WTC11 (cell line): ENCODE measurements around the gene TMEM59L. TPM values are rescaled to one million over a fixed set of nuclear protein-coding genes. Genes with fewer than 3 reads are reported as not detected.

ENCODE experiments used
- ATAC-seq: fragments of 200-7000 bp; cut with Tn5 transposase; 2 replicates; pipeline ENCODE4 v1.10.0; 2021; ENCODE audit warnings: mild to moderate bottlenecking, moderate library complexity
- CTCF ChIA-PET: fragments of 300-600 bp; sonication (Branson Sonifier 250); formaldehyde crosslinking; loops from one replicate; lab custom pipeline; 2021; ENCODE audit warnings: antibody characterized with exemption; lab: Charles Lee
- POLR2A ChIA-PET: fragments of 350-600 bp; sonication (Branson Sonifier 250); formaldehyde crosslinking; loops from one replicate; lab custom pipeline; 2021; ENCODE audit warnings: antibody characterized with exemption; lab: Charles Lee
- DNase-seq: peaks from one replicate; pipeline ENCODE4 v3.0.0; 2021; ENCODE audit warnings: low spot score
- H3K27ac Mint-ChIP-seq: 2 replicates; pipeline ENCODE4 v1.8.0; 2021; ENCODE audit warnings: mixed read lengths
- H3K27me3 Mint-ChIP-seq: 2 replicates; pipeline ENCODE4 v1.8.0; 2021; ENCODE audit warnings: low read depth, mild to moderate bottlenecking, moderate library complexity, mixed read lengths
- H3K36me3 Mint-ChIP-seq: 2 replicates; pipeline ENCODE4 v1.8.0; 2021; ENCODE audit warnings: mixed read lengths
- H3K4me1 Mint-ChIP-seq: 2 replicates; pipeline ENCODE4 v1.8.0; 2022; ENCODE audit warnings: mixed read lengths
- H3K4me3 Mint-ChIP-seq: 2 replicates; pipeline ENCODE4 v1.8.0; 2021; ENCODE audit warnings: mild to moderate bottlenecking, moderate library complexity, mixed read lengths
- H3K9me3 Mint-ChIP-seq: 2 replicates; pipeline ENCODE4 v1.8.0; 2021; ENCODE audit warnings: mixed read lengths
- CBFB ChIP-seq: sonication (generic); formaldehyde crosslinking; IDR thresholded peaks from 2 replicates; pipeline ENCODE4 v1.8.1; 2022; ENCODE audit warnings: mild to moderate bottlenecking, low read depth, missing genetic modification reagents
- CREB1 ChIP-seq: sonication (generic); formaldehyde crosslinking; IDR thresholded peaks from 2 replicates; pipeline ENCODE4 v1.8.0; 2023; ENCODE audit warnings: mild to moderate bottlenecking, missing genetic modification reagents
- GABPB1 ChIP-seq: sonication (generic); formaldehyde crosslinking; IDR thresholded peaks from 2 replicates; pipeline ENCODE4 v1.8.1; 2023; ENCODE audit warnings: mild to moderate bottlenecking, missing genetic modification reagents
- JUN ChIP-seq: sonication (generic); formaldehyde crosslinking; IDR thresholded peaks from 2 replicates; pipeline ENCODE4 v1.8.0; 2023; ENCODE audit warnings: mild to moderate bottlenecking, missing genetic modification reagents
- KAT7 ChIP-seq: sonication (generic); formaldehyde crosslinking; IDR thresholded peaks from 2 replicates; pipeline ENCODE4 v1.8.1; 2023; ENCODE audit warnings: missing genetic modification reagents, mild to moderate bottlenecking, borderline replicate concordance
- SP1 ChIP-seq: sonication (generic); formaldehyde crosslinking; conservative IDR thresholded peaks from 2 replicates; pipeline ENCODE4 v1.8.1; 2022; ENCODE audit warnings: missing genetic modification reagents
- total RNA-seq: library from RNA; stranded (reverse); gene quantifications from 3 replicates; pipeline ENCODE4 v1.2.3, GENCODE V29; 2021
- TF ChIP-seq, protein P1 (sequence below): sonication (generic); formaldehyde crosslinking; IDR thresholded peaks from 2 replicates; pipeline ENCODE4 v1.8.1; 2022; ENCODE audit warnings: mild to moderate bottlenecking, moderate library complexity, missing genetic modification reagents
- TF ChIP-seq, protein P2 (sequence below): fragments of 250-450 bp; sonication (Bioruptor Pico); IDR thresholded peaks from 2 replicates; pipeline ENCODE4 v2.1.2; 2022; ENCODE audit warnings: mild to moderate bottlenecking, moderate library complexity
- TF ChIP-seq, protein P3 (sequence below): sonication (generic); formaldehyde crosslinking; IDR thresholded peaks from 2 replicates; pipeline ENCODE4 v1.8.1; 2022; ENCODE audit warnings: missing genetic modification reagents, borderline replicate concordance
- TF ChIP-seq, protein P4 (sequence below): sonication (generic); formaldehyde crosslinking; IDR thresholded peaks from 2 replicates; pipeline ENCODE4 v1.8.0; 2022; ENCODE audit warnings: mild to moderate bottlenecking, missing genetic modification reagents

TMEM59L gene
- total RNA-seq, 1 experiment from 2014 or later: 14.8 TPM

DNA sequence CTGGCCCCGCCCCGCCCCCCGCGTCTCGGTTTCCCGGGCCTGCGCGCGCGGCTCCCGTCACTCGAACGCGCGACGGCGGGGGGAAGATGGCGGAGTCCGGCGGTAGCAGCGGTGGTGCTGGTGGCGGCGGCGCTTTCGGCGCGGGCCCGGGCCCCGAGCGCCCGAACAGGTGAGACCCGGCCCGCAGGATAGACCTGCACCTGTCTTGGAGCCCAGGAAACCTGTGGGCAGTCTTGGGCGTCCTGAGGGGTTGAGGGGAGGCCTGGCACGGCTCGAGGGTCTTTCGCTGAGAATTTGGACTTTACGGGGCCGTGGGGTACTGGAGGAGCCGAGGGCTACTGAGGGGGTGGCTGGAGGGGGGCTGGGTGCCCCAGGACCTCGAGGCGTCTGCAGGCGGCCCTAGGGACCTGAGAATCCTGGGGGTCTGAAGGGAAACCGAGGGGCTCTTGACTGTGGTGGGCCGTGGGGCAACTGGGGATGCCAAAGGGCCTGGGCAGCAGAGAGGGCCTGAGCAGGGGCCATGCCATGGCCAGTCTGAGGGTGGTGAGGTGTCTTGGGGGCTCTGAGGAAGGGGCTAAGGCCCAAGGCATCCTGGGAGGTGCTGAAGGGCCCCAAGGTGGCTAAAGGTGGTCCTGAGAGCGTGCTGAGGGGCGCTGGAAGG, 24.4 kb downstream of the TMEM59L start, which contains the start of gene KLHL26:
Gene KLHL26 (plus strand): TSS at position 60 of the 661 bp plus-strand sequence. CDS start 27 bp downstream, at position 87.
- no peak for ATAC-seq
- TF ChIP-seq SP1 (0 out of 2 replicates have a peak, but pooled peaks have one; percentile 9), JUN (CRISPR knock-in tag) (0 out of 2 replicates have a peak, but pooled peaks have one; percentile 26), KAT7 (no peak)
- TF ChIP-seq, protein P1, sequence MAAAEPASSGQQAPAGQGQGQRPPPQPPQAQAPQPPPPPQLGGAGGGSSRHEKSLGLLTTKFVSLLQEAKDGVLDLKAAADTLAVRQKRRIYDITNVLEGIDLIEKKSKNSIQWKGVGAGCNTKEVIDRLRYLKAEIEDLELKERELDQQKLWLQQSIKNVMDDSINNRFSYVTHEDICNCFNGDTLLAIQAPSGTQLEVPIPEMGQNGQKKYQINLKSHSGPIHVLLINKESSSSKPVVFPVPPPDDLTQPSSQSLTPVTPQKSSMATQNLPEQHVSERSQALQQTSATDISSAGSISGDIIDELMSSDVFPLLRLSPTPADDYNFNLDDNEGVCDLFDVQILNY (CRISPR knock-in tag): 0 out of 2 replicates have a peak, but pooled peaks have one; percentile 25

DNA sequence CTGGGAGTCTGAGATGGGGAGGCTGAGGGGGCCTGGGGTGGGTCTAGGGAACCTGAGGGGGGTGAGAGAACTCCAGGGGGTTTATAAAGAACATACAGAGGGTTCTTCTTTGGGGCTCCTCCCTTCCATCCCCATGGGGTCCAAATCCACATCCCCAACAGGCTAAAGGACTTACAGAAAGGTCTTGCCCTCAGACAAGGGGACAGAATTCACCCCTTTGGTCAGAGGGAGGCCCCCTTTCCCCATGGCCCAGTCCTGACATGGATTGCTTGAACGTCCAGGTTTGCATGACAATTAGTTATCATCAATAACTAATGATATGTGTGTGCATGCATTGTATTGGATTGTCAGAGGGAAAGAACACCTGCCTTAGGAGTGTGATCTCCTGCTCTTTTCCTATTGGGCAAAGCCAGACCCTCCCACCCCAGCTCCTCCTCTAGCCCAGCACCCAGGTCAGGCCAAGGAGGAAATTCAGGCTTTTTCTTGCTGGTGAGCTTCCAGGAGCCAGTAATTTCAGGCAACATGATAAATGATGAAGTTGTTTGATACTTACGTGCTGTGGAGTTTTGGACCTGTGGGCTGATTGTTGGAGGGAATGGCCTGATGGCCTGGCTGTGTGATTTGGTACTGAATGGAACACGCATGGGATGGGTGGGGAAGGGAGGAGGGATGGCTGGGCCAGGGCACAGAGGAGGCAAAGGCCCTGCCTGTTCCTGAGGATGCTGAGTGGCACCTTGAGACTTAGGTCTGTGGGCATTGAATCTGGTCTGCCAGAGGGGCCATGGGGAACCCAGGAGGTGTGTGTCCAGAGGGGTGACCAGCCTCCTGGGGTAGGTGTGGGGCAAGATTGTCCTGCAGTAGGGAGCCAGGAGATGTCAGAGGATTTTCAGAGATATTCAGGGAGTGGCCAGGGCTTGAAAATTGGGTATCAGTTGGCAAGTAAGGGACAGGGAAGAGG, 25.3 kb downstream of the TMEM59L start:
- ATAC-seq (no peak), DNase-seq (no peak)
- no peaks in the 10 kb centered on the region for H3K9me3 Mint-ChIP-seq
- no peak for TF ChIP-seq CBFB (CRISPR knock-in tag)
- TF ChIP-seq, protein P2, sequence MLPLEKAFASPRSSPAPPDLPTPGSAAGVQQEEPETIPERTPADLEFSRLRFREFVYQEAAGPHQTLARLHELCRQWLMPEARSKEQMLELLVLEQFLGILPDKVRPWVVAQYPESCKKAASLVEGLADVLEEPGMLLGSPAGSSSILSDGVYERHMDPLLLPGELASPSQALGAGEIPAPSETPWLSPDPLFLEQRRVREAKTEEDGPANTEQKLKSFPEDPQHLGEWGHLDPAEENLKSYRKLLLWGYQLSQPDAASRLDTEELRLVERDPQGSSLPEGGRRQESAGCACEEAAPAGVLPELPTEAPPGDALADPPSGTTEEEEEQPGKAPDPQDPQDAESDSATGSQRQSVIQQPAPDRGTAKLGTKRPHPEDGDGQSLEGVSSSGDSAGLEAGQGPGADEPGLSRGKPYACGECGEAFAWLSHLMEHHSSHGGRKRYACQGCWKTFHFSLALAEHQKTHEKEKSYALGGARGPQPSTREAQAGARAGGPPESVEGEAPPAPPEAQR (CRISPR knock-in tag): no peak
- TF ChIP-seq CREB1 (CRISPR knock-in tag): no peak
- TF ChIP-seq, protein P3, sequence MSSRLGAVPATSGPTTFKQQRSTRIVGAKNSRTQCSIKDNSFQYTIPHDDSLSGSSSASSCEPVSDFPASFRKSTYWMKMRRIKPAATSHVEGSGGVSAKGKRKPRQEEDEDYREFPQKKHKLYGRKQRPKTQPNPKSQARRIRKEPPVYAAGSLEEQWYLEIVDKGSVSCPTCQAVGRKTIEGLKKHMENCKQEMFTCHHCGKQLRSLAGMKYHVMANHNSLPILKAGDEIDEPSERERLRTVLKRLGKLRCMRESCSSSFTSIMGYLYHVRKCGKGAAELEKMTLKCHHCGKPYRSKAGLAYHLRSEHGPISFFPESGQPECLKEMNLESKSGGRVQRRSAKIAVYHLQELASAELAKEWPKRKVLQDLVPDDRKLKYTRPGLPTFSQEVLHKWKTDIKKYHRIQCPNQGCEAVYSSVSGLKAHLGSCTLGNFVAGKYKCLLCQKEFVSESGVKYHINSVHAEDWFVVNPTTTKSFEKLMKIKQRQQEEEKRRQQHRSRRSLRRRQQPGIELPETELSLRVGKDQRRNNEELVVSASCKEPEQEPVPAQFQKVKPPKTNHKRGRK: no peak
- TF ChIP-seq GABPB1 (CRISPR knock-in tag): no peak
- peaks cover 26% of the 10 kb centered on the region for H3K27me3 Mint-ChIP-seq
- no peak overlapping the region for H3K27ac Mint-ChIP-seq
- peak overlapping the region; percentile 79 for H3K4me3 Mint-ChIP-seq
- ChIA-PET POLR2A (no interaction called here), CTCF (interaction anchor here (0.6 kb wide), 1 partner anchor 15 kb away, joined by 4 read pairs; no protein-coding TSS in a partner anchor)
- no peaks in the 10 kb centered on the region for H3K36me3 Mint-ChIP-seq
- H3K4me1 Mint-ChIP-seq: peaks cover 12% of the 10 kb centered on the region

More for the DNA sequence above, 24.4 kb downstream of the TMEM59L start, which contains the start of gene KLHL26:
- Mint-ChIP-seq H3K27me3 (peaks cover 26% of the 10 kb centered on the region), H3K4me1 (peaks cover 12% of the 10 kb centered on the region), H3K4me3 (peak within 1 kb of the TSS; percentile 79), H3K9me3 (no peaks in the 10 kb centered on the region), H3K36me3 (no peaks in the 10 kb centered on the region), H3K27ac (peak within 1 kb of the TSS; percentile 97)
- no peak for DNase-seq
- POLR2A ChIA-PET: no interaction called here
- CTCF ChIA-PET: interaction anchor here (0.6 kb wide), 1 partner anchor 16 kb away, joined by 4 read pairs; no protein-coding TSS in a partner anchor

DNA sequence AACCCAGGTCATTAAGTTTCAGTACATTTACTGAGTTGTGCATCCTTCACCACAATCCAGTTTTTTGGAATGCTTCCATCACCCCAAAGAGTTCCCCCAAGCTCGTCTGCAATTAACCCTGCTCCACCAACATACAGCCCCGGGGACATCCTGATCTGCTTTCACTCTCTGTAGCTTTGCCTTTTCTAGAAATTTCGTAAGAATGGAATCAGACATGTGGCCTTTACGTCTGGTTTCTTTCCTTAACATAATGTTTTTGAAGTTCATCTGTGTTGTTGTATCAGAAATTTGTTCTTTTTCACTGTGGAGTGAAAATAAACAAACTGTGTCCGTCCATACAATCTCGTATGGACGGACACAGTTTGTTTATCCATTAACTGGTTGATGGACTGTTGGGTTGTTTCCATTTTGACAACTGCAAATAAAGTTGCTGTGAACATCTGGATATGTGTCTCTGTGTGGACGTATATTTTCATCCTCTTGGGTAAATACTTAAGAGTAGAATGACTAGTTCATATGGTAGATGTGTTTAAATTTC, 27.1 kb downstream of the TMEM59L start:
- Mint-ChIP-seq H3K27ac (no peak overlapping the region), H3K9me3 (peaks cover 5% of the 10 kb centered on the region), H3K27me3 (peaks cover 9% of the 10 kb centered on the region), H3K36me3 (no peaks in the 10 kb centered on the region), H3K4me3 (no peak overlapping the region), H3K4me1 (peaks cover 18% of the 10 kb centered on the region)
- CTCF ChIA-PET: interaction anchor here (0.9 kb wide), 1 partner anchor 33 kb away, joined by 3 read pairs; no protein-coding TSS in a partner anchor
- ATAC-seq (no peak), DNase-seq (no peak)
- POLR2A ChIA-PET: no interaction called here
- TF ChIP-seq, protein P4, sequence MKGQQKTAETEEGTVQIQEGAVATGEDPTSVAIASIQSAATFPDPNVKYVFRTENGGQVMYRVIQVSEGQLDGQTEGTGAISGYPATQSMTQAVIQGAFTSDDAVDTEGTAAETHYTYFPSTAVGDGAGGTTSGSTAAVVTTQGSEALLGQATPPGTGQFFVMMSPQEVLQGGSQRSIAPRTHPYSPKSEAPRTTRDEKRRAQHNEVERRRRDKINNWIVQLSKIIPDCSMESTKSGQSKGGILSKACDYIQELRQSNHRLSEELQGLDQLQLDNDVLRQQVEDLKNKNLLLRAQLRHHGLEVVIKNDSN: no peak
- TF ChIP-seq, all 79 proteins: peak for 0
